ENCODE data around the gene AFF3.

DNA sequence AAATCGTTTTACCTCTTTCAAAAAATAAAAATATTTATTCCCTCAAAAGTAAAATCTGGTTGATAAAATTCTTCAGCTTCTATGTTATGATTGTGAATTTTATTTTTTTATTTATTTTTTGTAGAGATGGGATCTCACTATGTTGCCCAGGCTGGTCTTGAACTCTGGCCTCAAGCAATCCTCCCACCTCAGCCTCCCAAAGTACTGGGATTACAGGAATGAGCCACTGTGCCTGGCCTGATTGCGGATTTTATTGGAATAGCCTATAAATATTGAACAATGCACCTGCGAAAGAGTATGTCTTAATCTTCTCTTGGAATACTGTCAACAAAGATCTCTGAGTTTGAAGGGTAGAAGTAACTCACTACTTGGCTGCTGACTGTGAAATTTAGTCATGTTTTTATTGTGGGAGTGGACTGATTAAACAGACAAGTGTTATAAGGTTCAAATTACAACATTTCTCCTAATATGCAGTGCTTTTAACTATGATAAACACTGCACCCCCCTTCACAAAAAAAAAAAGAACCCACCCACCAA is 138.0 kb downstream of the AFF3 start:
- TF ChIP-seq EGR1 (IDR thresholded peaks at IDR 0.05; ENCODE audit: low read depth in 2 of 2) (no peak), CTCF (IDR thresholded peaks at IDR 0.05; ENCODE audit: low read depth, low read length, missing input control) (no peak), REST (IDR thresholded peaks at IDR 0.05) (no peak), MAX (IDR thresholded peaks at IDR 0.05) (no peak), HNF4A (conservative IDR thresholded peaks at IDR 0.05) (peak in 1 of 2 donors; percentile 57), JUND (IDR thresholded peaks at IDR 0.05) (peak in 1 of 2 donors; percentile 12), RAD21 (IDR thresholded peaks at IDR 0.05) (peak in 1 of 2 donors; percentile 17), FOXA1 (IDR thresholded peaks at IDR 0.05) (no peak), TAF1 (conservative IDR thresholded peaks at IDR 0.05) (no peak), FOXA2 (IDR thresholded peaks at IDR 0.05) (peak; percentile 48), RXRA (IDR thresholded peaks at IDR 0.05) (peak in 1 of 2 donors; percentile 65), GABPA (IDR thresholded peaks at IDR 0.05 in 1 of 2, conservative IDR thresholded peaks at IDR 0.05 in 1 of 2) (no peak)
- TF ChIP-seq, protein P1, sequence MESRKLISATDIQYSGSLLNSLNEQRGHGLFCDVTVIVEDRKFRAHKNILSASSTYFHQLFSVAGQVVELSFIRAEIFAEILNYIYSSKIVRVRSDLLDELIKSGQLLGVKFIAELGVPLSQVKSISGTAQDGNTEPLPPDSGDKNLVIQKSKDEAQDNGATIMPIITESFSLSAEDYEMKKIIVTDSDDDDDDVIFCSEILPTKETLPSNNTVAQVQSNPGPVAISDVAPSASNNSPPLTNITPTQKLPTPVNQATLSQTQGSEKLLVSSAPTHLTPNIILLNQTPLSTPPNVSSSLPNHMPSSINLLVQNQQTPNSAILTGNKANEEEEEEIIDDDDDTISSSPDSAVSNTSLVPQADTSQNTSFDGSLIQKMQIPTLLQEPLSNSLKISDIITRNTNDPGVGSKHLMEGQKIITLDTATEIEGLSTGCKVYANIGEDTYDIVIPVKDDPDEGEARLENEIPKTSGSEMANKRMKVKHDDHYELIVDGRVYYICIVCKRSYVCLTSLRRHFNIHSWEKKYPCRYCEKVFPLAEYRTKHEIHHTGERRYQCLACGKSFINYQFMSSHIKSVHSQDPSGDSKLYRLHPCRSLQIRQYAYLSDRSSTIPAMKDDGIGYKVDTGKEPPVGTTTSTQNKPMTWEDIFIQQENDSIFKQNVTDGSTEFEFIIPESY (IDR thresholded peaks at IDR 0.05), result peak; percentile 27
- TF ChIP-seq, protein P2, sequence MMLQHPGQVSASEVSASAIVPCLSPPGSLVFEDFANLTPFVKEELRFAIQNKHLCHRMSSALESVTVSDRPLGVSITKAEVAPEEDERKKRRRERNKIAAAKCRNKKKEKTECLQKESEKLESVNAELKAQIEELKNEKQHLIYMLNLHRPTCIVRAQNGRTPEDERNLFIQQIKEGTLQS (IDR thresholded peaks at IDR 0.05), result no peak

Measured in liver (tissue), 3 donors.